Measurements from ENCODE around the gene MAGT1. TPM values are rescaled to one million over a fixed set of nuclear protein-coding genes. Genes with fewer than 3 reads are reported as not detected.

Gene MAGT1
- 10 to 100 TPM; 27.1 to 47.1 (median 40.9) TPM for total RNA-seq

DNA sequence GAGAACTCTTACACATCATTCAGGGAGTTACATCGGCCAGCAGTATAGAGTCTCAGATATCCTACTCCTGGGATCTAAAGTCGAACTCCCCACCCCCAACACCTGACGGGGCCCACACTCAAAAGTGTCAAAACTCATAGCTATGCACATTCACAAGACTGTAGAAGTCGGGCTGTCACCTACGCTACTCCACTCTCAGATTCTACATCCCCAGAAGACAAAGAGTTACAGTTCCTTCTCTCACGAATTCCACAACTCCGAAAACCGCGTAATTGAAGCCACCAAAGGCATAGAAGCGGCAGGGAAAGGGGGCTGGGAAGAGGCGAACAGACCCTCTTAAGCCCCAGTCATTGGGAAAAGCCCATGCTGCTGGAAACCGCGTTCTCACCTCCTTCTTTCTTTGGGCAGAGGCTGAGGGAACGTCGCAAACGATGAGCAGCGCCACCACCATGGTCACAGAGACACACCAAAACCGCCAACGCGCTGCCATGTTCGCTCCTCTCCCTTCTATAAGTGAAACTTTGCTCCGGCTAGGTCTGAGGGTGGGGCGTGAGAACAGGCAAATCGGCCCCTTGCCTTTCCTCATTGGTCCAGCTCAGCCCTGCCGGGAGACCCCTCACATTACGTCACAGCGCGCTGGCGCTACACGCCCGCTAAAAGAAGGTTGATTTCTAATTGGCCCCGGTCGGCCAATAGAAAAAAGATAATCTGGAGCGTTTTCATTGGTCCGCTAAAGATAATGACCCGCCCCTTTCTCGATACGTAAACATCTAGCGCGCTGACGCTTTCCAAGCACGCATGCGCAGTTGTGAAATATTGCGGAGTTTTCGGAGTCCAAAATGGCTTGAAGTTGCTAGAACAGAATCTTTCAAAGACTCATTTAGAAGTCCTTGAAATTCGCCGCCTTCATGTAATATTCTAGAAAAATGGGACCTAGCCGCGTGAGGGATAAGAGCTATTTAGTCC, at the start of gene MAGT1:
Gene MAGT1, minus strand, starts transcription at position 515 of the 966 bp plus-strand sequence. Its CDS starts 25 bp downstream, at position 490.
- TF ChIP-seq, protein P1, sequence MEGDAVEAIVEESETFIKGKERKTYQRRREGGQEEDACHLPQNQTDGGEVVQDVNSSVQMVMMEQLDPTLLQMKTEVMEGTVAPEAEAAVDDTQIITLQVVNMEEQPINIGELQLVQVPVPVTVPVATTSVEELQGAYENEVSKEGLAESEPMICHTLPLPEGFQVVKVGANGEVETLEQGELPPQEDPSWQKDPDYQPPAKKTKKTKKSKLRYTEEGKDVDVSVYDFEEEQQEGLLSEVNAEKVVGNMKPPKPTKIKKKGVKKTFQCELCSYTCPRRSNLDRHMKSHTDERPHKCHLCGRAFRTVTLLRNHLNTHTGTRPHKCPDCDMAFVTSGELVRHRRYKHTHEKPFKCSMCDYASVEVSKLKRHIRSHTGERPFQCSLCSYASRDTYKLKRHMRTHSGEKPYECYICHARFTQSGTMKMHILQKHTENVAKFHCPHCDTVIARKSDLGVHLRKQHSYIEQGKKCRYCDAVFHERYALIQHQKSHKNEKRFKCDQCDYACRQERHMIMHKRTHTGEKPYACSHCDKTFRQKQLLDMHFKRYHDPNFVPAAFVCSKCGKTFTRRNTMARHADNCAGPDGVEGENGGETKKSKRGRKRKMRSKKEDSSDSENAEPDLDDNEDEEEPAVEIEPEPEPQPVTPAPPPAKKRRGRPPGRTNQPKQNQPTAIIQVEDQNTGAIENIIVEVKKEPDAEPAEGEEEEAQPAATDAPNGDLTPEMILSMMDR (IDR thresholded peaks at IDR 0.05; ENCODE audit: low read depth): no peak

- TF ChIP-seq, protein P1 (IDR thresholded peaks at IDR 0.05; ENCODE audit: low read depth): no peak
Observed at GRCh38 chrX:77938083-77938680, 42.9 kb upstream of the MAGT1 start.

- TF ChIP-seq, protein P1 (IDR thresholded peaks at IDR 0.05; ENCODE audit: low read depth): no peak
Observed at GRCh38 chrX:77937291-77937690, 42.1 kb upstream of the MAGT1 start.

- TF ChIP-seq, protein P1 (IDR thresholded peaks at IDR 0.05; ENCODE audit: low read depth): no peak
Observed at GRCh38 chrX:77936299-77936698, 41.1 kb upstream of the MAGT1 start.

DNA sequence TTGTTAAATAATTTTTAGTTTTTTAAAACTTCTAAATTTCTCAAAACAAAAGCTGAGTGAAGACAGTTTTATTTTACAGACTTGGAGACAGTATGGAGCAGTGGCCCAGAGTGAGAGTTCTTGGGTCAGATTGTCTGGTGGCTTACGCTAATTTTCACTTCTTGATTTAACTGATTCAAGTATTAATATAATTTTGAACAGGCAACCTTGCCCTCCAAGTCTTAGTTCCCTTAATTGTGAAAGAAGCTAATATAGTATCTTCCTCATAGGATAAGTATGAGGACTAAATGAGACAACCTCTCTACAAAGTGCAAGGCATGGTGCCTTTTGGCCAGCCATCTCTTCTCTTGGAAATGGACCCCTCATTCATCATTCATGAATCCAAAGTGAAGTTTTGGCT, 40.7 kb upstream of the MAGT1 start:
- TF ChIP-seq, protein P1 (IDR thresholded peaks at IDR 0.05; ENCODE audit: low read depth): no peak

GRCh38 chrX:77930581-77930980, 35.3 kb upstream of the MAGT1 start:
- TF ChIP-seq, protein P1 (IDR thresholded peaks at IDR 0.05; ENCODE audit: low read depth): no peak

DNA sequence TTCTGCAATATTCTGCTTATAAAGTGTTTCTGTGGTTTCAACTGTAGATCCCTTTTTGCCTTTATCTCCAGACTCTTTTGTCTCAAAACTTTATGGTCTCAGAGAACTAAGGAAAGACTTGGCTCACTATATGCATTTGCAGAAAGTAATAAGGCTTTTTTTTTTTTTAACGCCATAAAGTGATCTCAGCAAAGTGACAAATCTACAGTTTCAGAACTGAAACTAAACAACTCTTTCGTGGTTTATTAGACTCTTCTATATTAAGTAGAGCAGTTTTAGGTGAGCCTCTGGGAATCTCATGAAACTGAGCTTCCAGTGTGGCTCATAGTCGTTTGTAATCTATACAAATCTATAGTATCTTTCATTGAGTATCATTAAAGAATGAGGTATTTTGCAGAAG, 30.5 kb upstream of the MAGT1 start:
- TF ChIP-seq, protein P1 (IDR thresholded peaks at IDR 0.05; ENCODE audit: low read depth): no peak

Data from subcutaneous adipose tissue (tissue), 4 donors.